Vagina (tissue), 2 donors: Measurements from ENCODE around the gene DPF3.

ENCODE experiments used
- POLR2A ChIP-seq, 2 donors: fragments of 450-650 bp; IDR thresholded peaks; one replicate each; pipeline ENCODE4 v1.6.1; 2017; ENCODE audit warnings: antibody characterized with exemption in 2 of 2, mild to moderate bottlenecking in 2 of 2, moderate library complexity in 2 of 2
- POLR2AphosphoS5 ChIP-seq, 2 donors: sonication (generic); formaldehyde crosslinking; IDR thresholded peaks; one replicate each; pipeline ENCODE4 v1.9.0; 2017; ENCODE audit warnings: antibody characterized with exemption in 2 of 2, mild to moderate bottlenecking in 2 of 2, low read depth in 1 of 2; ENCODE audit not compliant: insufficient read depth in 1 of 2
- TF ChIP-seq, protein P1 (sequence below), 3 experiments: fragments of 450-650 bp in 2 of 3; fragments of 200-600 bp in 1 of 3; sonication (generic) in 1 of 3; IDR thresholded peaks; one replicate each; pipeline ENCODE4 v1.5.1; 2017 to 2019; ENCODE audit warnings: antibody characterized with exemption in 3 of 3, mild to moderate bottlenecking in 2 of 3, moderate library complexity in 2 of 3

DNA sequence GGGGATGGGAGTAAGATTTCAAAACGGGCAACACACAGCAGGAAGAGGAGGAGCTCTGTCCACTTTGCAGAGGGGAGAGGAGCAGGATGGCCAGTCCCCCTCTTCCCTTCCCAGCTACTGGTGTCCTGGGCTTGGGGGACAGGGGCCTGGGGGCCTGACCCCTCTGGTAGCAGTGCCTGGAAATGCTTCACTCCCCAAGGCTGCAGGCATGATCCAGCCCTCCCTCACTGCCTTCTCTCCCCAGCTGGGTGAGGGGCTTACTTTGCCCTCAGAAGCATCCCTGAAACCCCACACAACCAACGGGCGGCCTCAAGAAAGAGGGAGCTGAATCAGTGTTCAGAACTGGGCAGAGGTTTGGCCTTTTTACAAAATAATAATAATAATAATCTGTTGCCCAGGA lies 279.5 kb downstream of the DPF3 start:
- TF ChIP-seq, protein P1, sequence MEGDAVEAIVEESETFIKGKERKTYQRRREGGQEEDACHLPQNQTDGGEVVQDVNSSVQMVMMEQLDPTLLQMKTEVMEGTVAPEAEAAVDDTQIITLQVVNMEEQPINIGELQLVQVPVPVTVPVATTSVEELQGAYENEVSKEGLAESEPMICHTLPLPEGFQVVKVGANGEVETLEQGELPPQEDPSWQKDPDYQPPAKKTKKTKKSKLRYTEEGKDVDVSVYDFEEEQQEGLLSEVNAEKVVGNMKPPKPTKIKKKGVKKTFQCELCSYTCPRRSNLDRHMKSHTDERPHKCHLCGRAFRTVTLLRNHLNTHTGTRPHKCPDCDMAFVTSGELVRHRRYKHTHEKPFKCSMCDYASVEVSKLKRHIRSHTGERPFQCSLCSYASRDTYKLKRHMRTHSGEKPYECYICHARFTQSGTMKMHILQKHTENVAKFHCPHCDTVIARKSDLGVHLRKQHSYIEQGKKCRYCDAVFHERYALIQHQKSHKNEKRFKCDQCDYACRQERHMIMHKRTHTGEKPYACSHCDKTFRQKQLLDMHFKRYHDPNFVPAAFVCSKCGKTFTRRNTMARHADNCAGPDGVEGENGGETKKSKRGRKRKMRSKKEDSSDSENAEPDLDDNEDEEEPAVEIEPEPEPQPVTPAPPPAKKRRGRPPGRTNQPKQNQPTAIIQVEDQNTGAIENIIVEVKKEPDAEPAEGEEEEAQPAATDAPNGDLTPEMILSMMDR (IDR thresholded peaks at IDR 0.05): no peak
- no peak for TF ChIP-seq POLR2AphosphoS5 (IDR thresholded peaks at IDR 0.05; ENCODE audit: insufficient read depth in 1 of 2, low read depth in 1 of 2)
- TF ChIP-seq POLR2A (IDR thresholded peaks at IDR 0.05): no peak
